HG03108 (cell line): ENCODE measurements around the gene EDEM1.
"Not testable (repeated sequence)": the region's sequence is repeated elsewhere in the genome, so short reads cannot be mapped to it uniquely, and the experiment has no call there.

Source experiments
- ATAC-seq: cut with Tn5 transposase; IDR thresholded peaks from one replicate; pipeline ENCODE4 v1.9.1; 2021; ENCODE audit warnings: moderate library complexity; ENCODE audit not compliant: unreplicated experiment

EDEM1 gene

GRCh38 chr3:5172018-5172417 is 15.5 kb upstream of the EDEM1 start:
- ATAC-seq, result no peak

GRCh38 chr3:5179036-5179435 is 8.5 kb upstream of the EDEM1 start:
- not testable (repeated sequence) for ATAC-seq

- ATAC-seq, result peak; percentile 81
Observed at GRCh38 chr3:5181469-5182141, 5.9 kb upstream of the EDEM1 start.

- not testable (repeated sequence) for ATAC-seq
Observed at GRCh38 chr3:5183714-5184113, 3.8 kb upstream of the EDEM1 start.

- no peak for ATAC-seq
Observed at GRCh38 chr3:5184499-5184898, 3.0 kb upstream of the EDEM1 start.

- ATAC-seq, result no peak
Observed at GRCh38 chr3:5185093-5185673, 2.3 kb upstream of the EDEM1 start.

- peak; percentile 11 for ATAC-seq
Observed at GRCh38 chr3:5186089-5186857, 1.2 kb upstream of the EDEM1 start.

- no peak for ATAC-seq
Observed at GRCh38 chr3:5186858-5187155, 700 bp upstream of the EDEM1 start.

- peak; percentile 1 for ATAC-seq
Observed at GRCh38 chr3:5187920-5188418, 462 bp downstream of the EDEM1 start.

GRCh38 chr3:5188419-5189221 is 1.1 kb downstream of the EDEM1 start:
- ATAC-seq, result no peak

GRCh38 chr3:5190147-5190791 is 2.8 kb downstream of the EDEM1 start:
- no peak for ATAC-seq

GRCh38 chr3:5191555-5192304 is 4.2 kb downstream of the EDEM1 start:
- no peak for ATAC-seq

GRCh38 chr3:5192571-5193365 is 5.3 kb downstream of the EDEM1 start:
- no peak for ATAC-seq

- ATAC-seq, result no peak
Observed at GRCh38 chr3:5194341-5194740, 6.8 kb downstream of the EDEM1 start.

- peak; percentile 33 for ATAC-seq
Observed at GRCh38 chr3:5194801-5195509, 7.4 kb downstream of the EDEM1 start.

- ATAC-seq, result no peak
Observed at GRCh38 chr3:5195605-5196004, 8.1 kb downstream of the EDEM1 start.

- ATAC-seq, result no peak
Observed at GRCh38 chr3:5197022-5197421, 9.5 kb downstream of the EDEM1 start.

GRCh38 chr3:5197470-5198312 is 10.2 kb downstream of the EDEM1 start:
- peak; percentile 50 for ATAC-seq
